Sigmoid colon (tissue), 7 donors: ENCODE results near the gene PROP1. TPM values are rescaled to one million over a fixed set of nuclear protein-coding genes. Genes with fewer than 3 reads are reported as not detected.

Source experiments
- DNase-seq: peaks from one replicate; pipeline ENCODE4 v3.0.0-alpha.2; 2019
- H3K27ac ChIP-seq, 4 donors: fragments of 200-600 bp; sonication (generic); one replicate each; pipeline ENCODE4 v1.5.1; 2016 to 2019; ENCODE audit warnings: mild to moderate bottlenecking in 1 of 4
- H3K27me3 ChIP-seq, 3 donors: fragments of 200-600 bp; sonication (generic); one replicate each; pipeline ENCODE4 v1.5.1; 2019; ENCODE audit warnings: mild to moderate bottlenecking in 1 of 3
- H3K36me3 ChIP-seq, 4 donors: fragments of 200-600 bp; sonication (generic); one replicate each; pipeline ENCODE4 v1.5.1; 2016 to 2019
- H3K4me1 ChIP-seq, 4 donors: fragments of 200-600 bp; sonication (generic); one replicate each; pipeline ENCODE4 v1.5.1; 2017 to 2019
- H3K4me3 ChIP-seq, 4 donors: fragments of 200-600 bp; sonication (generic); one replicate each; pipeline ENCODE4 v1.5.1; 2017 to 2019; ENCODE audit warnings: mild to moderate bottlenecking in 2 of 4, moderate library complexity in 1 of 4
- H3K9me3 ChIP-seq, 4 donors: fragments of 200-600 bp in 3 of 4; sonication (generic) in 3 of 4; one replicate each; pipeline versions ENCODE4 v1.5.1 to v1.6.1; 2013 to 2019
- CTCF ChIP-seq, 4 experiments: fragments of 450-650 bp in 3 of 4; fragments of 200-600 bp in 1 of 4; IDR thresholded peaks; one replicate each; pipeline ENCODE4 v1.5.1; 2016 to 2019; ENCODE audit warnings: antibody characterized with exemption in 4 of 4, mild to moderate bottlenecking in 3 of 4, moderate library complexity in 2 of 4
- EP300 ChIP-seq, 4 donors: sonication (generic); formaldehyde crosslinking; IDR thresholded peaks; one replicate each; pipeline ENCODE4 v1.6.1; 2017; ENCODE audit warnings: antibody characterized with exemption in 4 of 4
- POLR2A ChIP-seq, 2 donors: fragments of 450-650 bp; IDR thresholded peaks; one replicate each; pipeline ENCODE4 v1.6.1; 2016; ENCODE audit warnings: antibody characterized with exemption in 2 of 2, mild to moderate bottlenecking in 2 of 2, moderate library complexity in 2 of 2
- POLR2AphosphoS5 ChIP-seq, 4 donors: sonication (generic); formaldehyde crosslinking; IDR thresholded peaks; one replicate each; pipeline ENCODE4 v1.6.1; 2017; ENCODE audit warnings: antibody characterized with exemption in 4 of 4
- WGBS, 2 donors: extraction: QIAGEN DNeasy Blood & Tissue Kit; methylation state at CpG; one replicate each; pipeline ENCODE4 v1.1.7; 2013; 5-methylcytosine and 5-hydroxymethylcytosine counted together
- intact Hi-C: fragments of 100-400 bp; cut with DNase I; formaldehyde crosslinking; loops from one replicate; pipeline ENCODE4 v1.15.1; 2023
- polyA plus RNA-seq, 3 donors: library from polyadenylated mRNA; stranded (reverse); fragments of 200-250 nt; gene quantifications; one replicate each; pipeline ENCODE4 v1.2.3, GENCODE V29; 2013
- total RNA-seq, 4 donors: library from RNA; depleted of rRNA; stranded (reverse); fragments of >200 nt; gene quantifications; one replicate each; pipeline ENCODE4 v1.1.0, GENCODE V29; 2016
- donor health status: healthy with polysubstance abuse.
- donor health status: Bipolar disorder and iron deficiency.
- donor health status: healthy.

The PROP1 gene
- total and polyA plus RNA-seq, 7 donors, result not detected

GRCh38 chr5:177997846-177998245, 1.8 kb upstream of the PROP1 start:
- no peak for DNase-seq
- no peaks in the 10 kb centered on the region for H3K9me3 ChIP-seq
- H3K36me3 ChIP-seq, result no peaks in the 10 kb centered on the region
- 30 to 60% methylated on average over 1 of the region's 1 CpG for WGBS, 2 donors
- H3K4me1 ChIP-seq, result no peaks in the 10 kb centered on the region
- H3K4me3 ChIP-seq, result no peak overlapping the region
- H3K27me3 ChIP-seq, result peaks cover 0 to 41% (median 11%) of the 10 kb centered on the region in 3 donors
- no peak for TF ChIP-seq POLR2A (IDR thresholded peaks at IDR 0.05)
- TF ChIP-seq CTCF (IDR thresholded peaks at IDR 0.05), result no peak
- no peak for TF ChIP-seq EP300 (IDR thresholded peaks at IDR 0.05)
- TF ChIP-seq POLR2AphosphoS5 (IDR thresholded peaks at IDR 0.05), result no peak
- H3K27ac ChIP-seq, result no peak overlapping the region
- intact Hi-C loops, result no loop called here

- Histone ChIP-seq H3K4me1 (no peaks in the 10 kb centered on the region), H3K36me3 (no peaks in the 10 kb centered on the region), H3K27me3 (peaks cover 0 to 35% (median 11%) of the 10 kb centered on the region in 3 donors), H3K9me3 (no peaks in the 10 kb centered on the region), H3K4me3 (no peak overlapping the region), H3K27ac (no peak overlapping the region)
- intact Hi-C loops, result no loop called here
- no peak for TF ChIP-seq POLR2AphosphoS5 (IDR thresholded peaks at IDR 0.05)
- TF ChIP-seq CTCF (IDR thresholded peaks at IDR 0.05), result no peak
- TF ChIP-seq POLR2A (IDR thresholded peaks at IDR 0.05), result no peak
- no peak for TF ChIP-seq EP300 (IDR thresholded peaks at IDR 0.05)
- no peak for DNase-seq
- WGBS, 2 donors, result 79 to 81% methylated on average over 6 of the region's 6 CpGs
Observed at GRCh38 chr5:177997319-177997670, 1.3 kb upstream of the PROP1 start.

- no peak for DNase-seq
- Histone ChIP-seq H3K4me3 (no peak overlapping the region), H3K36me3 (no peaks in the 10 kb centered on the region), H3K9me3 (no peaks in the 10 kb centered on the region), H3K4me1 (no peaks in the 10 kb centered on the region), H3K27ac (no peak overlapping the region), H3K27me3 (peaks cover 0 to 35% (median 11%) of the 10 kb centered on the region in 3 donors)
- WGBS, 2 donors, result 64 to 80% methylated on average over 7 of the region's 7 CpGs
- intact Hi-C loops, result no loop called here
- no peak for TF ChIP-seq POLR2AphosphoS5 (IDR thresholded peaks at IDR 0.05)
- TF ChIP-seq EP300 (IDR thresholded peaks at IDR 0.05), result no peak
- no peak for TF ChIP-seq POLR2A (IDR thresholded peaks at IDR 0.05)
- TF ChIP-seq CTCF (IDR thresholded peaks at IDR 0.05), result no peak
Observed at GRCh38 chr5:177996660-177997318, 747 bp upstream of the PROP1 start.

GRCh38 chr5:177994561-177995190, 1.4 kb downstream of the PROP1 start:
- intact Hi-C loops, result no loop called here
- TF ChIP-seq EP300 (IDR thresholded peaks at IDR 0.05) (no peak), POLR2A (IDR thresholded peaks at IDR 0.05) (no peak), POLR2AphosphoS5 (IDR thresholded peaks at IDR 0.05) (no peak), CTCF (IDR thresholded peaks at IDR 0.05) (no peak)
- H3K36me3 ChIP-seq, result no peaks in the 10 kb centered on the region
- no peaks in the 10 kb centered on the region for H3K9me3 ChIP-seq
- H3K27me3 ChIP-seq, result peaks cover 0 to 35% (median 11%) of the 10 kb centered on the region in 3 donors
- H3K4me1 ChIP-seq, result no peaks in the 10 kb centered on the region
- no peak overlapping the region for H3K4me3 ChIP-seq
- WGBS, 2 donors, result 63 to 81% methylated on average over 10 of the region's 10 CpGs
- DNase-seq, result no peak
- no peak overlapping the region for H3K27ac ChIP-seq
